ENCODE results near the gene MTRR. TPM values are rescaled to one million over a fixed set of nuclear protein-coding genes. Genes with fewer than 3 reads are reported as not detected.

The MTRR gene
- total RNA-seq, 1 experiment from 2014 or later: 64.9 TPM

DNA sequence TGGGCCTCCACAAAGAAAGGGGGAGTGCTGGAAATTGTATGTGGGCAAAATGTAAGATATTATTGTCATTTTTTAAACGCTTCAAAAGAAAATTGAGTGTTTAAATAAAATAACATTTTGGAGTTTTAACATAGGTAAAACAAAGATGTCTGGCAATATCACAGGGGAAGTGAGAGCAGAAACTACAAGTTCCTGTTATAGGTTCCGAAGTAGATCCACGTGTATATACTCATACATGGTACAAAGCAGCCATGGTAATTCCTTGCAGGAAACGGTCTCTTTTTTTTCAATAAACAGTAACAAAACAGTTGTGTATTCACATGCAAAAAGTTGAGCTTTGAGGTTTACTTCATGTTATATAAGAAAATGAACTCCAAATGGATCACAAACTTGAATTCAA lies 78.4 kb downstream of the MTRR start:
- H3K9me2 ChIP-seq (replicated peaks; ENCODE audit: low read length): no peaks in the 10 kb centered on the region
- ChIA-PET CTCF (no interaction called here), POLR2A (ENCODE audit: unreplicated experiment) (no interaction called here)
- H3K4me1 ChIP-seq (ENCODE audit: insufficient read depth, low read length): no peaks in the 10 kb centered on the region
- DNase-seq (no peak), ATAC-seq (no peak)
- no peak overlapping the region for H3K9ac ChIP-seq (ENCODE audit: low read length)
- H3K4me2 ChIP-seq (ENCODE audit: low read length): no peak overlapping the region
- H2AFZ ChIP-seq (ENCODE audit: low read length): no peak overlapping the region
- BruUV-seq (replicated peaks): no TSS peak
- no peaks in the 10 kb centered on the region for H3K36me3 ChIP-seq (ENCODE audit: low read depth, low read length)
- intact Hi-C loops (cut with micrococcal nuclease): no loop called here
- H4K20me1 ChIP-seq (ENCODE audit: low read length): no peaks in the 10 kb centered on the region
- no peaks in the 10 kb centered on the region for H3F3A ChIP-seq (ENCODE audit: low read length, unreplicated experiment)
- H3K27me3 ChIP-seq (ENCODE audit: low read length): peaks cover 69% of the 10 kb centered on the region
- no peak overlapping the region for H3K27ac ChIP-seq (ENCODE audit: low read length)
- TF ChIP-seq EZH2 (IDR thresholded peaks at IDR 0.05; ENCODE audit: low read length, unreplicated experiment) (no peak), EZH2phosphoT487 (IDR thresholded peaks at IDR 0.05; ENCODE audit: borderline replicate concordance, low read length) (no peak)
- TF ChIP-seq, protein P1, sequence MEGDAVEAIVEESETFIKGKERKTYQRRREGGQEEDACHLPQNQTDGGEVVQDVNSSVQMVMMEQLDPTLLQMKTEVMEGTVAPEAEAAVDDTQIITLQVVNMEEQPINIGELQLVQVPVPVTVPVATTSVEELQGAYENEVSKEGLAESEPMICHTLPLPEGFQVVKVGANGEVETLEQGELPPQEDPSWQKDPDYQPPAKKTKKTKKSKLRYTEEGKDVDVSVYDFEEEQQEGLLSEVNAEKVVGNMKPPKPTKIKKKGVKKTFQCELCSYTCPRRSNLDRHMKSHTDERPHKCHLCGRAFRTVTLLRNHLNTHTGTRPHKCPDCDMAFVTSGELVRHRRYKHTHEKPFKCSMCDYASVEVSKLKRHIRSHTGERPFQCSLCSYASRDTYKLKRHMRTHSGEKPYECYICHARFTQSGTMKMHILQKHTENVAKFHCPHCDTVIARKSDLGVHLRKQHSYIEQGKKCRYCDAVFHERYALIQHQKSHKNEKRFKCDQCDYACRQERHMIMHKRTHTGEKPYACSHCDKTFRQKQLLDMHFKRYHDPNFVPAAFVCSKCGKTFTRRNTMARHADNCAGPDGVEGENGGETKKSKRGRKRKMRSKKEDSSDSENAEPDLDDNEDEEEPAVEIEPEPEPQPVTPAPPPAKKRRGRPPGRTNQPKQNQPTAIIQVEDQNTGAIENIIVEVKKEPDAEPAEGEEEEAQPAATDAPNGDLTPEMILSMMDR (conservative IDR thresholded peaks at IDR 0.05; ENCODE audit: low read depth, low read length): no peak
- H3K79me2 ChIP-seq (ENCODE audit: low read length): no peaks in the 10 kb centered on the region
- H3K9me3 ChIP-seq (ENCODE audit: low read length): no peaks in the 10 kb centered on the region
- H3K4me3 ChIP-seq (ENCODE audit: low read length): no peak overlapping the region

Other genes starting within 250 kb of the MTRR start
- 0.58 TPM in 1 of 2 replicates, not detected in the other for gene CFAP90, start 18.0 kb upstream of the MTRR start, total RNA-seq (2014; rRNA removed)
- 9.2 and 16.5 TPM in 2 replicates for gene FASTKD3, start 117 bp upstream of the MTRR start, total RNA-seq (2014; rRNA removed)